Esophagus squamous epithelium (tissue), 5 donors: ENCODE data around the gene RFX2. TPM values are rescaled to one million over a fixed set of nuclear protein-coding genes. Genes with fewer than 3 reads are reported as not detected.

Experiments used
- DNase-seq: peaks from one replicate; lab custom pipeline; 2025; lab: John Stamatoyannopoulos, UW
- H3K27ac ChIP-seq, 4 donors: fragments of 200-600 bp; sonication (generic); one replicate each; pipeline ENCODE4 v1.5.1; 2016 to 2019; ENCODE audit warnings: mild to moderate bottlenecking in 1 of 4
- H3K27me3 ChIP-seq, 4 donors: fragments of 200-600 bp; sonication (generic); 1 replicate in 3 of 4; 2 replicates in 1 of 4; pipeline versions ENCODE4 v1.5.1 to v1.6.0; 2017 to 2021; ENCODE audit warnings: antibody characterized with exemption in 1 of 4
- H3K36me3 ChIP-seq, 3 donors: fragments of 200-600 bp; sonication (generic); one replicate each; pipeline ENCODE4 v1.5.1; 2016 to 2019
- H3K4me1 ChIP-seq, 3 donors: fragments of 200-600 bp; sonication (generic); one replicate each; pipeline ENCODE4 v1.5.1; 2017 to 2019
- H3K4me3 ChIP-seq, 4 donors: fragments of 200-600 bp; sonication (generic); 1 replicate in 3 of 4; 2 replicates in 1 of 4; pipeline ENCODE4 v1.5.1; 2016 to 2019; ENCODE audit warnings: mild to moderate bottlenecking in 2 of 4, moderate library complexity in 1 of 4
- H3K9me3 ChIP-seq, 3 donors: fragments of 200-600 bp; sonication (generic); one replicate each; pipeline ENCODE4 v1.5.1; 2016 to 2019
- CTCF ChIP-seq, 6 experiments: fragments of 450-650 bp in 4 of 6; fragments of 200-600 bp in 2 of 6; sonication (generic) in 2 of 6; IDR thresholded peaks; one replicate each; pipeline ENCODE4 v1.5.1; 2016 to 2019; ENCODE audit warnings: antibody characterized with exemption in 6 of 6, mild to moderate bottlenecking in 4 of 6, moderate library complexity in 4 of 6
- POLR2A ChIP-seq, 4 donors: fragments of 450-650 bp; IDR thresholded peaks; one replicate each; pipeline ENCODE4 v1.6.1; 2017; ENCODE audit warnings: antibody characterized with exemption in 4 of 4, mild to moderate bottlenecking in 4 of 4, moderate library complexity in 3 of 4
- WGBS, 2 donors: methylation state at CpG; one replicate each; pipeline ENCODE4 v1.1.5; 2018; 5-methylcytosine and 5-hydroxymethylcytosine counted together
- intact Hi-C: fragments of 100-400 bp; cut with DNase I; formaldehyde crosslinking; loops from one replicate; pipeline ENCODE4 v1.15.0; 2022
- total RNA-seq, 4 donors: library from RNA; depleted of rRNA; stranded (reverse); fragments of >200 nt; gene quantifications; one replicate each; pipeline ENCODE4 v1.1.0, GENCODE V29; 2016
- donor health status: DM: yes; HTN: yes; CAD: no.

Gene RFX2
- total RNA-seq, 4 donors from 2014 or later, result 5.2 to 21.4 (median 7.7) TPM

- TF ChIP-seq POLR2A (IDR thresholded peaks at IDR 0.05) (no peak), CTCF (IDR thresholded peaks at IDR 0.05) (no peak)
- H3K4me1 ChIP-seq, result peaks cover 10 to 73% (median 54%) of the 10 kb centered on the region in 3 donors
- H3K9me3 ChIP-seq, result no peaks in the 10 kb centered on the region
- WGBS, 2 donors, result 54 to 76% methylated on average over 4 of the region's 4 CpGs
- peak overlapping the region in 3 of 4 donors; percentile 11 to 61 (median 13) for H3K27ac ChIP-seq
- no peak overlapping the region for H3K4me3 ChIP-seq
- intact Hi-C loops, result no loop called here
- no peaks in the 10 kb centered on the region for H3K27me3 ChIP-seq
- H3K36me3 ChIP-seq, result no peaks in the 10 kb centered on the region
- no peak for DNase-seq
Observed at GRCh38 chr19:6095760-6096159, 14.5 kb downstream of the RFX2 start.

DNA sequence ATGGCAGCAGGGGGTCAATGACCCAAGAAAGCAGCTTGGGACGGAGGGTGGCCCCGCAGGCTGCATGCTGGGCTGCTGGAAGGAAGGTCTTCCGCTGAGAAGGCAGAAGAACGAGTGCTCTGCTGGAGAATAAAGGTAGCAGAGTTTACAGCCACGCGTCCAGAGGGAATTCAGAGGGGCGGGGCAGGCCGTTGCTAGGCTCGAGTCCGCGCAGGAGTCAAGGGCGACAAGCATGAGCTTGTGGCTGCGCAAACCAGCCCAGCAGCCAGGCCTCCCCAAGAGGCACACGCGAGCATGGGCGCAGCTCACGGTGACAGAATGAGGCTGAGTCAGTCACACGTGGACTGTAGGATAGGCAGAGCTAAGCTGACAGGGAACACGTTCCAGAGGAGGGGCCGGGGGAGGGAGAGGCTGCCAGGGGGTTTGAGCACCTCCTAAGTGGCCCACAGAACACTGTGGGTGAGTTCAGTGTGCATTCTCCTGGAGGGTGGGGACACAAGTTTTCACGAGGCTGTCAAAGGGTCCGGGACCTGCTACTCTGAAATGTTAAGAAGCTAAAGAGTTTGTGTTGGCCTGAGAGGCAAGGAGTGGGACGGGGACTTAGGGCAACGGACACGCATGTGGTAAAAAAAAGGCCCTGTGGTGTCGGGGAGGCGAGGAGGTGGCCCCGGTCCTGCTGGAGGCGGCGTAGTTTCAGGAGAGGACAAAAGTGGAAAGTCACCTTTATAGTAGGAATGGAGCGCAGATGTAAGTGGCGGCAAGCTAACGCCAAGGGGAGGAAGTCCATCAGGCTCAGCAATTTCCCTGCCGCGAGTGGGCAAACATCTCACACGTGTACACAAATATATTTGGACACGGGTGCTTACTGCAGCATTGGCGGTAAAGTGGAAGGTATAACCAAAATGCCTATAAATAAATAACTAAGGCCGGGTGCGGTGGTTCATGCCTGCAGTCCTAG, 17.7 kb downstream of the RFX2 start:
- peak in 2 of 6 experiments; percentile 30 to 43 for TF ChIP-seq CTCF (IDR thresholded peaks at IDR 0.05)
- peak in 1 of 4 donors; percentile 48 for TF ChIP-seq POLR2A (IDR thresholded peaks at IDR 0.05)
- 38 to 56% methylated on average over 31 to 36 of the region's 40 CpGs for WGBS, 2 donors
- intact Hi-C loops, result no loop called here
- no peaks in the 10 kb centered on the region for H3K27me3 ChIP-seq
- peak overlapping the region; percentile 87 to 95 (median 91) for H3K27ac ChIP-seq
- H3K9me3 ChIP-seq, result no peaks in the 10 kb centered on the region
- peak overlapping the region in 3 of 4 donors; percentile 35 to 60 (median 35) for H3K4me3 ChIP-seq
- no peak for DNase-seq
- no peaks in the 10 kb centered on the region for H3K36me3 ChIP-seq
- peaks cover 25 to 77% (median 51%) of the 10 kb centered on the region in 3 donors for H3K4me1 ChIP-seq

DNA sequence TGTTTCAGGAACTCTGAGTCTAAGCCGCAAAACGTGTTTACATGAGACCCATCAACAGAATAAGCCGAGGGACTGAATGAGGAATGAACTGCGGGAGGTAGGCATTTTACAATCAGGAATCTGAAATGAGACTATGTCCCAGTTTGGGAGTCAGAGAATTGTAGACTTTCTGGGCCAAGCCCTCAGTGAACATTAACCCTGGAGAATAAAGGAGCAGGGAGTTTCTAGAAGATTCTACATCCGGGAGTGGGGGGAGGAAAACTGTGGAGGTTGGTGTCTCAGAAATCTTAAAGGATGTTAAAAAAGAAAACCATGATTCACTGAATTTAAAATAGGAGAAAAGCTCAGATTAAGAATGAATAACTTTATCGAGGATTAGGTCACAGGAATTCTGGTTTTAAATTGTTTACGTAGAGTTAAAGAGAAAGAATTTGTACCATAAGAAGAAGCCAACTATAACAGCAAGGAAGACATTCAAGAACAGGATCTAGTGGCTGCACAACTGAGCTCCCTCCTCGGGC, 18.5 kb downstream of the RFX2 start:
- H3K27me3 ChIP-seq, result no peaks in the 10 kb centered on the region

GRCh38 chr19:6090634-6091033, 19.7 kb downstream of the RFX2 start:
- Histone ChIP-seq H3K27ac (peak overlapping the region; percentile 79 to 95 (median 91)), H3K4me1 (peaks cover 37 to 93% (median 66%) of the 10 kb centered on the region in 3 donors)
- 82 to 86% methylated on average over 3 of the region's 3 CpGs for WGBS, 2 donors

More for the DNA sequence above, 18.5 kb downstream of the RFX2 start:
- TF ChIP-seq CTCF (IDR thresholded peaks at IDR 0.05), result no peak
- TF ChIP-seq POLR2A (IDR thresholded peaks at IDR 0.05), result no peak
- no peaks in the 10 kb centered on the region for H3K9me3 ChIP-seq
- H3K4me3 ChIP-seq, result peak overlapping the region in 3 of 4 donors; percentile 35 to 60 (median 35)
- no peak for DNase-seq
- H3K36me3 ChIP-seq, result no peaks in the 10 kb centered on the region
- peaks cover 33 to 84% (median 59%) of the 10 kb centered on the region in 3 donors for H3K4me1 ChIP-seq
- WGBS, 2 donors, result 20 to 27% methylated on average over 8 of the region's 8 CpGs
- intact Hi-C loops, result no loop called here
- H3K27ac ChIP-seq, result peak overlapping the region; percentile 87 to 95 (median 91)

More at GRCh38 chr19:6090634-6091033, 19.7 kb downstream of the RFX2 start:
- Histone ChIP-seq H3K27me3 (no peaks in the 10 kb centered on the region), H3K4me3 (no peak overlapping the region), H3K9me3 (no peaks in the 10 kb centered on the region), H3K36me3 (no peaks in the 10 kb centered on the region)
- TF ChIP-seq POLR2A (IDR thresholded peaks at IDR 0.05), result no peak
- no peak for TF ChIP-seq CTCF (IDR thresholded peaks at IDR 0.05)
- intact Hi-C loops, result no loop called here
- no peak for DNase-seq
